ENCODE results near the gene SEMA4C.

GRCh38 chr2:96916156-96916630, 46.3 kb upstream of the SEMA4C start:
- TF ChIP-seq RAD21 (conservative IDR thresholded peaks at IDR 0.05) (no peak), EZH2 (IDR thresholded peaks at IDR 0.05; ENCODE audit: borderline replicate concordance, insufficient read depth, low read length, poor library complexity, severe bottlenecking) (no peak), POLR2AphosphoS5 (IDR thresholded peaks at IDR 0.05) (no peak), SMC3 (conservative IDR thresholded peaks at IDR 0.05; ENCODE audit: poor library complexity) (no peak), EP300 (conservative IDR thresholded peaks at IDR 0.05; ENCODE audit: poor library complexity, severe bottlenecking) (no peak)
- TF ChIP-seq, protein P1, sequence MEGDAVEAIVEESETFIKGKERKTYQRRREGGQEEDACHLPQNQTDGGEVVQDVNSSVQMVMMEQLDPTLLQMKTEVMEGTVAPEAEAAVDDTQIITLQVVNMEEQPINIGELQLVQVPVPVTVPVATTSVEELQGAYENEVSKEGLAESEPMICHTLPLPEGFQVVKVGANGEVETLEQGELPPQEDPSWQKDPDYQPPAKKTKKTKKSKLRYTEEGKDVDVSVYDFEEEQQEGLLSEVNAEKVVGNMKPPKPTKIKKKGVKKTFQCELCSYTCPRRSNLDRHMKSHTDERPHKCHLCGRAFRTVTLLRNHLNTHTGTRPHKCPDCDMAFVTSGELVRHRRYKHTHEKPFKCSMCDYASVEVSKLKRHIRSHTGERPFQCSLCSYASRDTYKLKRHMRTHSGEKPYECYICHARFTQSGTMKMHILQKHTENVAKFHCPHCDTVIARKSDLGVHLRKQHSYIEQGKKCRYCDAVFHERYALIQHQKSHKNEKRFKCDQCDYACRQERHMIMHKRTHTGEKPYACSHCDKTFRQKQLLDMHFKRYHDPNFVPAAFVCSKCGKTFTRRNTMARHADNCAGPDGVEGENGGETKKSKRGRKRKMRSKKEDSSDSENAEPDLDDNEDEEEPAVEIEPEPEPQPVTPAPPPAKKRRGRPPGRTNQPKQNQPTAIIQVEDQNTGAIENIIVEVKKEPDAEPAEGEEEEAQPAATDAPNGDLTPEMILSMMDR (IDR thresholded peaks at IDR 0.05; ENCODE audit: poor library complexity, severe bottlenecking), result no peak
- TF ChIP-seq, protein P2, sequence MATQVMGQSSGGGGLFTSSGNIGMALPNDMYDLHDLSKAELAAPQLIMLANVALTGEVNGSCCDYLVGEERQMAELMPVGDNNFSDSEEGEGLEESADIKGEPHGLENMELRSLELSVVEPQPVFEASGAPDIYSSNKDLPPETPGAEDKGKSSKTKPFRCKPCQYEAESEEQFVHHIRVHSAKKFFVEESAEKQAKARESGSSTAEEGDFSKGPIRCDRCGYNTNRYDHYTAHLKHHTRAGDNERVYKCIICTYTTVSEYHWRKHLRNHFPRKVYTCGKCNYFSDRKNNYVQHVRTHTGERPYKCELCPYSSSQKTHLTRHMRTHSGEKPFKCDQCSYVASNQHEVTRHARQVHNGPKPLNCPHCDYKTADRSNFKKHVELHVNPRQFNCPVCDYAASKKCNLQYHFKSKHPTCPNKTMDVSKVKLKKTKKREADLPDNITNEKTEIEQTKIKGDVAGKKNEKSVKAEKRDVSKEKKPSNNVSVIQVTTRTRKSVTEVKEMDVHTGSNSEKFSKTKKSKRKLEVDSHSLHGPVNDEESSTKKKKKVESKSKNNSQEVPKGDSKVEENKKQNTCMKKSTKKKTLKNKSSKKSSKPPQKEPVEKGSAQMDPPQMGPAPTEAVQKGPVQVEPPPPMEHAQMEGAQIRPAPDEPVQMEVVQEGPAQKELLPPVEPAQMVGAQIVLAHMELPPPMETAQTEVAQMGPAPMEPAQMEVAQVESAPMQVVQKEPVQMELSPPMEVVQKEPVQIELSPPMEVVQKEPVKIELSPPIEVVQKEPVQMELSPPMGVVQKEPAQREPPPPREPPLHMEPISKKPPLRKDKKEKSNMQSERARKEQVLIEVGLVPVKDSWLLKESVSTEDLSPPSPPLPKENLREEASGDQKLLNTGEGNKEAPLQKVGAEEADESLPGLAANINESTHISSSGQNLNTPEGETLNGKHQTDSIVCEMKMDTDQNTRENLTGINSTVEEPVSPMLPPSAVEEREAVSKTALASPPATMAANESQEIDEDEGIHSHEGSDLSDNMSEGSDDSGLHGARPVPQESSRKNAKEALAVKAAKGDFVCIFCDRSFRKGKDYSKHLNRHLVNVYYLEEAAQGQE (IDR thresholded peaks at IDR 0.05; ENCODE audit: borderline replicate concordance), result no peak

Data from neural cell (in vitro differentiated cells).